ENCODE measurements around the gene SHE.

The SHE gene

GRCh38 chr1:154443274-154444013, 58.8 kb downstream of the SHE start:
- TF ChIP-seq POLR2AphosphoS5 (IDR thresholded peaks at IDR 0.05; ENCODE audit: low read depth, low read length): no peak
- TF ChIP-seq FOXP2 (optimal IDR thresholded peaks at IDR 0.05; ENCODE audit: borderline replicate concordance, extremely low read depth, extremely low read length, insufficient read depth): no peak
- TF ChIP-seq REST (IDR thresholded peaks at IDR 0.05; ENCODE audit: insufficient read depth in 1 of 2, low read depth in 2 of 2, low read length in 2 of 2): no peak
- no peak for TF ChIP-seq TAF1 (IDR thresholded peaks at IDR 0.05; ENCODE audit: borderline replicate concordance, insufficient read depth, low read length)
- TF ChIP-seq SIN3A (IDR thresholded peaks at IDR 0.05; ENCODE audit: borderline replicate concordance, insufficient read depth, low read length): no peak

GRCh38 chr1:154442006-154442740, 60.0 kb downstream of the SHE start:
- no peak for TF ChIP-seq REST (IDR thresholded peaks at IDR 0.05; ENCODE audit: insufficient read depth in 1 of 2, low read depth in 2 of 2, low read length in 2 of 2)
- no peak for TF ChIP-seq SIN3A (IDR thresholded peaks at IDR 0.05; ENCODE audit: borderline replicate concordance, insufficient read depth, low read length)
- TF ChIP-seq TAF1 (IDR thresholded peaks at IDR 0.05; ENCODE audit: borderline replicate concordance, insufficient read depth, low read length): no peak
- TF ChIP-seq POLR2AphosphoS5 (IDR thresholded peaks at IDR 0.05; ENCODE audit: low read depth, low read length): no peak
- TF ChIP-seq FOXP2 (optimal IDR thresholded peaks at IDR 0.05; ENCODE audit: borderline replicate concordance, extremely low read depth, extremely low read length, insufficient read depth): no peak

DNA sequence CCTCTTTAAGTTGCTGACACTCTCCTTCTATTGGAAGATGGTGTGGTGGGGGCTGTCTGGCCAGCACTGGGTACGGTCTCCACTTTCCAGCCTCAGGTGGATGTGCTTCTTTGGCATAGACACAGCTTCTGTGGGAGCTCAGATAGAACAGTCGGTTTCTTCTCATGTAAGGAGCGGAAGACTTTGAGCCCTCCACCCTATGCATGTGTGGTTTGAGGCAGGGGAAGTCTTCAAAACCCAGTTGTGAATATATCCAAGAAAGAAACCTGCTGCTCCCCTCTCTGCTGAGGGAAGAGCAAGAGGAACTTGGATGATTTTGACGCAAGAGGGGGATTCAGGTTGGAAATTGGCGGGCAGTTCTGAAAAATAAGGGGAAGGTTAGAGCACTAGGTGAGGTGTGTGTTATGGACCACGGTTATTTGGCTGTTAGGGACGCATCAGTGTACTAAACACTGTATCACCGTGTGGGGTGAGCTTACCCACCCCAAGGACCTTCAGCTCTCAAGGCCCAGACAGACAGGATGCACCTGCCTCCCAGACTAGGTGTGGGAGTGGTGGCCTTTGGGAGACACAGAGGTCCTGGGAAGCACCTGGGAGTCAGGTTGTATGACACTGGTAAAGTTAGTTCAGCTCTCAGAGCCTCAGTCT, 60.8 kb downstream of the SHE start:
- no peak for TF ChIP-seq POLR2AphosphoS5 (IDR thresholded peaks at IDR 0.05; ENCODE audit: low read depth, low read length)

DNA sequence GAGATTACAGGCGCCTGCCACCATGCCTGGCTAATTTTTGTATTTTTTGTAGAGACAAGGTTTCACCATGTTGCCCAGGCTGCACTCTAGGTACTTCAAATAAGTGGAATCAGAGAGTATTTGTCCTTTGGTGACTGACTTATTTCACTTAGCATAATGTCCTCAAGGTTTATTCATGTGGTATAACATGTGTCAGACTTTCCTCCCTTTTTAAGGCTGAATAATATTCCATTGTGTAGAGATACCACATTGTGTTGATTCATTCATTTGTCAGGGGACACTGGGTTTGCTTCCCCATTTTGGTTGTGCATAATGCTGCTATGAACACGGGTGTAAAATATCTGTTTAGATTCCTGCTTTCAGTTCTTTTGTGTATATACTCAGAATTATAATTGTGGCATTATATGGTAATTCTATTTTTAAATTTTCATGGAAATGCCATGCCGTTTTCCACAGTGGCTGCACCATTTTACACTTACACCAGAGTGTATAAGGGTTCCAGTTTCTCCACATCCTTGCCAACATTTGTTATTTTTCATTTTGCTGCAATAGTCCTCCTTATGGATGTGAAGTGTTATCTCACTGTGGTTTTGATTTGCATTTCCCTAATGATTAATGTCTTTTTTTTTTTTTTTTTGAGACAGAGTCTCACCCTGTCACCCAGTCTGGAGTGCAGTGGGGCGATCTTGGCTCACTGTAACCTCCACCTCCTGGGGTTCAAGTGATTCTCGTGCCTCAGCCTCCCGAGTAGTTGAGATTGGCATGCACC, 62.0 kb downstream of the SHE start:
- no peak for TF ChIP-seq SIN3A (IDR thresholded peaks at IDR 0.05; ENCODE audit: borderline replicate concordance, insufficient read depth, low read length)

DNA sequence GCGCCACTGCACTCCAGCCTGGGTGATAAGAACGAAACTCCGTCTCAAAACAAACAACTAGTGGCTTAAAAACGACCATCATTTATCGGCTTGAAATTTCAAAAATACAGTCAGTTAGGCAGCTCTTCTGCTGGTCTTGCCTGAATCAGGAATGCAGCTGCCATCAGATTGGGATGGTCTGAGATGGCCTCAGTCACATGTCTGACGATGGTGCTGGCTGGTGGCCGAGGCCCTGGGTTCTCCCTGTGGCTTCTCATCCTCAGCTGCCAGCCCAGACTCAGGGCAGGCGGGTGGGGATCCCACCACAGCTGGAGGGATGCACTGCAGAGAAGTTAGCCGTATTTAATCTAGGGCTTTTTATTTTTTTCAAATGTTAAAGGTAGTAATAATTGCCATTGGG, 65.8 kb downstream of the SHE start:
- TF ChIP-seq TAF1 (IDR thresholded peaks at IDR 0.05; ENCODE audit: borderline replicate concordance, insufficient read depth, low read length): no peak
- no peak for TF ChIP-seq FOXP2 (optimal IDR thresholded peaks at IDR 0.05; ENCODE audit: borderline replicate concordance, extremely low read depth, extremely low read length, insufficient read depth)
- no peak for TF ChIP-seq SIN3A (IDR thresholded peaks at IDR 0.05; ENCODE audit: borderline replicate concordance, insufficient read depth, low read length)
- no peak for TF ChIP-seq REST (IDR thresholded peaks at IDR 0.05; ENCODE audit: insufficient read depth in 1 of 2, low read depth in 2 of 2, low read length in 2 of 2)
- no peak for TF ChIP-seq POLR2AphosphoS5 (IDR thresholded peaks at IDR 0.05; ENCODE audit: low read depth, low read length)
